ENCODE data around the gene SMG7. TPM values are rescaled to one million over a fixed set of nuclear protein-coding genes. Genes with fewer than 3 reads are reported as not detected.
A peak's percentile ranks its signal among the peaks of the same experiment; 100 is the strongest.

The SMG7 gene
- total RNA-seq, 2 experiments from 2014 or later = 45.0 to 185 TPM

DNA sequence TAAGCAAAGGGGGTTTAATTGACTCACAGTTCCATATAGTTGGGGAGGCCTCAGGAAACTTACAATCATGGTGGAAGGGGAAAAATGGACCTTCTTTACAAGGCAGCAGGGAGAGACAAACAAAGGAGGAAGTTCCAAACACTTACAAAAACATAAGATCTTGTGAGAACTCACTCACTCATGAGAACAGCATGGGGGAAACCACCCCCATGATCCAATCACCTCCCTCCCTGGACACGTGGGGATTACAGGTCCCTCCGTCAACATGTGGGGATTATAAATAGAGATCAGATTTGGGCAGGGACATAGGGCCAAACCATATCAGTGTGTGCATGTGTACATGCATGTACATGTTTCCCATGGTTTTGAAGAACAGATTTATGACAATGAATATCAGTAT is 5.5 kb upstream of the SMG7 start:
- Histone ChIP-seq H2AFZ (ENCODE audit: low read length) (no peak overlapping the region), H3K36me3 (ENCODE audit: insufficient read depth, low read length) (no peaks in the 10 kb centered on the region), H3K9me2 (ENCODE audit: insufficient read depth, low read length) (no peaks in the 10 kb centered on the region), H3K4me1 (ENCODE audit: insufficient read depth, low read length, poor library complexity, severe bottlenecking) (peaks cover 12% of the 10 kb centered on the region), H4K20me1 (ENCODE audit: insufficient read depth, low read length) (no peaks in the 10 kb centered on the region), H3K4me2 (ENCODE audit: low read length) (no peak overlapping the region), H3K79me2 (ENCODE audit: insufficient read depth, low read depth, low read length) (no peaks in the 10 kb centered on the region), H3K9me3 (ENCODE audit: low read length) (no peaks in the 10 kb centered on the region), H3K27ac (ENCODE audit: low read depth, low read length, poor library complexity, severe bottlenecking) (no peak overlapping the region), H3K4me3 (ENCODE audit: low read depth, low read length, poor library complexity, severe bottlenecking) (no peak overlapping the region)
- ChIA-PET POLR2A (interaction anchor here (1.1 kb wide), 1 partner anchor 52 kb away, joined by 3 read pairs; no protein-coding TSS in a partner anchor), CTCF (ENCODE audit: unreplicated experiment) (no interaction called here)
- intact Hi-C loops (cut with micrococcal nuclease; ENCODE audit: unreplicated experiment) = no loop called here
- no TSS peak for BruUV-seq (replicated peaks)
- DNase-seq (ENCODE audit: low spot score) = no peak
- TF ChIP-seq, protein P1, sequence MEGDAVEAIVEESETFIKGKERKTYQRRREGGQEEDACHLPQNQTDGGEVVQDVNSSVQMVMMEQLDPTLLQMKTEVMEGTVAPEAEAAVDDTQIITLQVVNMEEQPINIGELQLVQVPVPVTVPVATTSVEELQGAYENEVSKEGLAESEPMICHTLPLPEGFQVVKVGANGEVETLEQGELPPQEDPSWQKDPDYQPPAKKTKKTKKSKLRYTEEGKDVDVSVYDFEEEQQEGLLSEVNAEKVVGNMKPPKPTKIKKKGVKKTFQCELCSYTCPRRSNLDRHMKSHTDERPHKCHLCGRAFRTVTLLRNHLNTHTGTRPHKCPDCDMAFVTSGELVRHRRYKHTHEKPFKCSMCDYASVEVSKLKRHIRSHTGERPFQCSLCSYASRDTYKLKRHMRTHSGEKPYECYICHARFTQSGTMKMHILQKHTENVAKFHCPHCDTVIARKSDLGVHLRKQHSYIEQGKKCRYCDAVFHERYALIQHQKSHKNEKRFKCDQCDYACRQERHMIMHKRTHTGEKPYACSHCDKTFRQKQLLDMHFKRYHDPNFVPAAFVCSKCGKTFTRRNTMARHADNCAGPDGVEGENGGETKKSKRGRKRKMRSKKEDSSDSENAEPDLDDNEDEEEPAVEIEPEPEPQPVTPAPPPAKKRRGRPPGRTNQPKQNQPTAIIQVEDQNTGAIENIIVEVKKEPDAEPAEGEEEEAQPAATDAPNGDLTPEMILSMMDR (conservative IDR thresholded peaks at IDR 0.05; ENCODE audit: low read length) = no peak
- no peak for TF ChIP-seq EZH2phosphoT487 (IDR thresholded peaks at IDR 0.05; ENCODE audit: borderline replicate concordance, low read depth, low read length)

DNA sequence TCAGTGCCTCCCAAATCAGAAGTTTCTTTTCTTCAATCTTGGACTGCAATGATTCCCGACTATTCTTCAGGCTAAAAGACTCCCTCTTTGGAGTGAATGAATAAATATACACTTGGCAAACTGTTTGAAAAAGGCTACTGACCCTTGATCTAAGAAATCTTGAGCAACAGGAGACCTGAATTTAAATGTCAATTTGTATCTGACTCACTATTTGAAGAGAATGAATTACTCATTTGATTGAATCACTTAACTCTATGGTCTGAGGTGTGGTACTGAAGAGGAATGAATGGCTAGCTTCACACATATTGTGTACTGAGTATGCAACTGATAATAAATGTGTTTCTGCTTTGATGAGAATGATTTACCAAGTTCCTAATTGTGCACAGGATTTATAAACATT is 4.6 kb upstream of the SMG7 start:
- Histone ChIP-seq H3K4me3 (ENCODE audit: low read depth, low read length, poor library complexity, severe bottlenecking) (no peak overlapping the region), H2AFZ (ENCODE audit: low read length) (no peak overlapping the region), H3K9me3 (ENCODE audit: low read length) (no peaks in the 10 kb centered on the region), H3K9me2 (ENCODE audit: insufficient read depth, low read length) (no peaks in the 10 kb centered on the region), H3K4me1 (ENCODE audit: insufficient read depth, low read length, poor library complexity, severe bottlenecking) (peaks cover 12% of the 10 kb centered on the region), H3K4me2 (ENCODE audit: low read length) (no peak overlapping the region), H3K27ac (ENCODE audit: low read depth, low read length, poor library complexity, severe bottlenecking) (no peak overlapping the region), H3K79me2 (ENCODE audit: insufficient read depth, low read depth, low read length) (peaks cover 4% of the 10 kb centered on the region; the same call in 1 of the 2 replicates), H4K20me1 (ENCODE audit: insufficient read depth, low read length) (no peaks in the 10 kb centered on the region), H3K36me3 (ENCODE audit: insufficient read depth, low read length) (peaks cover 3% of the 10 kb centered on the region; the same call in 1 of the 2 replicates)
- TF ChIP-seq, protein P1 (conservative IDR thresholded peaks at IDR 0.05; ENCODE audit: low read length) = no peak
- no peak for DNase-seq (ENCODE audit: low spot score)
- POLR2A ChIA-PET = interaction anchor here (0.7 to 1.0 kb wide), 2 partner anchors 167 to 395 kb away, joined by 3 read pairs; no protein-coding TSS in a partner anchor
- no TSS peak for BruUV-seq (replicated peaks)
- intact Hi-C loops (cut with micrococcal nuclease; ENCODE audit: unreplicated experiment) = no loop called here
- CTCF ChIA-PET (ENCODE audit: unreplicated experiment) = no interaction called here

DNA sequence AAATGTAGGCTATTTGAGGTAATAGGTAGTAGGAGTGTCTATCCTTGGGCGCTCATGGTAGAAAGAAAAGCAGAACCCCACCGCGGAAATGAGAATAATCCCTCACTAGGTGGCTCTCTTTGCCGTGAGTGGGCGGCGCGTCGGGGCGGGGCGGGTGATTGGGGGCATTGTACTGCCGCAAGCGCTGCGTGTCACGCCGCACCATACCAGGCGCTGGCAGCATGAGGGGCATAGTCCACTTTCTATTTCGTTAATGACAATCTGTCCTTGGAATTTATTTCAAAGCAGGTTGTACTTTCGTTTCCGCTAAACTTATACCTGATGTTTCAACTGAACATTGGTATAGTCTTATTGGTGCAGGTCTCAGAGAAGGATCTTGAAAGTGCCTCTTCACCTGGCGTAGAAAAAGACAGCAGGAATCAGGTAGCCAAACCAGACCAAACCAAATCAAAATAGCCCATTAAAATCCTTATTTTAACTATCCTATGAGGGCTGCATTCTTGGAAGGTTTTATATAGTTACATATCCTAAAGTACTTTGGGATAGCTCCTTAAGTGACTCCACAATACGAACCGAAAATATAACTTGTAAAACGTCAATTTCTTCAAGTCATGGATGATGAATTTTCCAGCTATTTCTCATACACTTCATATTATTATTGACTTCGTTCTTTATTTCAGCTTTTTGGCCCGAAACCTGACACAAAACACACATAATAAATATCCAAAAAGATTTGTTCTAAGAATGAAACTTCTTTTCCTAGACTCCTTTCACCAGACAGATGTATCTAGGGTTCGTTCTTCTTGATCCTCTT is 1.9 kb upstream of the SMG7 start:
- Histone ChIP-seq H3K79me2 (ENCODE audit: insufficient read depth, low read depth, low read length) (peaks cover 30% of the 10 kb centered on the region), H3K4me1 (ENCODE audit: insufficient read depth, low read length, poor library complexity, severe bottlenecking) (peaks cover 28% of the 10 kb centered on the region), H4K20me1 (ENCODE audit: insufficient read depth, low read length) (no peaks in the 10 kb centered on the region; the same call in 1 of the 2 replicates), H3K9me2 (ENCODE audit: insufficient read depth, low read length) (no peaks in the 10 kb centered on the region), H3K27ac (ENCODE audit: low read depth, low read length, poor library complexity, severe bottlenecking) (peak overlapping the region; percentile 88), H3K36me3 (ENCODE audit: insufficient read depth, low read length) (peaks cover 28% of the 10 kb centered on the region), H3K4me2 (ENCODE audit: low read length) (peak overlapping the region; percentile 96), H3K9me3 (ENCODE audit: low read length) (no peaks in the 10 kb centered on the region), H2AFZ (ENCODE audit: low read length) (peak overlapping the region; percentile 59), H3K4me3 (ENCODE audit: low read depth, low read length, poor library complexity, severe bottlenecking) (peak overlapping the region; percentile 95)
- DNase-seq (ENCODE audit: low spot score) = peak; percentile 85
- ChIA-PET CTCF (ENCODE audit: unreplicated experiment) (interaction anchor here (0.6 kb wide), 1 partner anchor 66 kb away, joined by 3 read pairs; no protein-coding TSS in a partner anchor), POLR2A (interaction anchor here (0.7 to 1.7 kb wide), 8 partner anchors 9 to 543 kb away, joined by 3 to 10 read pairs (median 4); partner anchors contain the start of gene NCF2)
- no peak for TF ChIP-seq EZH2phosphoT487 (IDR thresholded peaks at IDR 0.05; ENCODE audit: borderline replicate concordance, low read depth, low read length)
- TF ChIP-seq, protein P1 (conservative IDR thresholded peaks at IDR 0.05; ENCODE audit: low read length) = peak; percentile 82
- TSS peak; percentile 68 for BruUV-seq (replicated peaks)
- intact Hi-C loops (cut with micrococcal nuclease; ENCODE audit: unreplicated experiment) = loop anchor here (1.0 to 10.0 kb wide), 9 partner anchors 64 to 636 kb away; partner anchors contain the start of genes DHX9, LAMC1, NCF2 and TSEN15
